ENCODE measurements around the gene TSPAN18.

Gene TSPAN18

GRCh38 chr11:44726283-44727113 is at the start of gene TSPAN18:
Gene TSPAN18, plus strand, starts transcription at chr11:44726962. Its CDS starts 179,455 bp downstream, at chr11:44906417.
- DNase-seq = peak; percentile 10

- DNase-seq = no peak
Measured at GRCh38 chr11:44680982-44681597, 45.7 kb upstream of the TSPAN18 start.

GRCh38 chr11:44681698-44682097 is 45.1 kb upstream of the TSPAN18 start:
- DNase-seq = no peak

GRCh38 chr11:44684859-44685281 is 41.9 kb upstream of the TSPAN18 start:
- no peak for DNase-seq

GRCh38 chr11:44687388-44687787 is 39.4 kb upstream of the TSPAN18 start:
- DNase-seq = no peak

- no peak for DNase-seq
Measured at GRCh38 chr11:44689265-44689664, 37.5 kb upstream of the TSPAN18 start.

GRCh38 chr11:44690651-44691050 is 36.1 kb upstream of the TSPAN18 start:
- DNase-seq = no peak

- no peak for DNase-seq
Measured at GRCh38 chr11:44692460-44692859, 34.3 kb upstream of the TSPAN18 start.

- no peak for DNase-seq
Measured at GRCh38 chr11:44693654-44694119, 33.1 kb upstream of the TSPAN18 start.

GRCh38 chr11:44694443-44694842 is 32.3 kb upstream of the TSPAN18 start:
- no peak for DNase-seq

- DNase-seq = no peak
Measured at GRCh38 chr11:44695169-44695833, 31.5 kb upstream of the TSPAN18 start.

GRCh38 chr11:44698252-44698912 is 28.4 kb upstream of the TSPAN18 start:
- DNase-seq = no peak

- no peak for DNase-seq
Measured at GRCh38 chr11:44699497-44700408, 27.0 kb upstream of the TSPAN18 start.

- no peak for DNase-seq
Measured at GRCh38 chr11:44701276-44701675, 25.5 kb upstream of the TSPAN18 start.

GRCh38 chr11:44702889-44703288 is 23.9 kb upstream of the TSPAN18 start:
- DNase-seq = no peak

GRCh38 chr11:44707094-44707493 is 19.7 kb upstream of the TSPAN18 start:
- DNase-seq = no peak

GRCh38 chr11:44708009-44708408 is 18.8 kb upstream of the TSPAN18 start:
- DNase-seq = no peak

GRCh38 chr11:44708523-44709280 is 18.1 kb upstream of the TSPAN18 start:
- DNase-seq = no peak

GRCh38 chr11:44709281-44709562 is 17.5 kb upstream of the TSPAN18 start:
- no peak for DNase-seq

- no peak for DNase-seq
Measured at GRCh38 chr11:44709966-44710365, 16.8 kb upstream of the TSPAN18 start.

- peak; percentile 71 for DNase-seq
Measured at GRCh38 chr11:44711113-44711786, 15.5 kb upstream of the TSPAN18 start.

All from NCI-H1092 treated with DMSO at 0.1 percent for 48 hours (cell line).